HUES64 (cell line): ENCODE data around the gene GFM1.
A peak's percentile ranks its signal among the peaks of the same experiment; 100 is the strongest.

Experiments
- H3K27ac ChIP-seq: 2 replicates; pipeline ENCODE4 v1.7.0; 2013; ENCODE audit warnings: low read depth, low read length, inconsistent platforms
- H3K27me3 ChIP-seq: 2 replicates; pipeline ENCODE4 v1.6.1; 2013; ENCODE audit warnings: mild to moderate bottlenecking, low read length; ENCODE audit not compliant: insufficient read depth
- H3K36me3 ChIP-seq: 2 replicates; pipeline ENCODE4 v1.6.1; 2013; ENCODE audit warnings: mild to moderate bottlenecking, low read length; ENCODE audit not compliant: insufficient read depth
- H3K4me1 ChIP-seq: 2 replicates; pipeline ENCODE4 v1.6.1; 2013; ENCODE audit warnings: mild to moderate bottlenecking, low read length, moderate library complexity; ENCODE audit not compliant: insufficient read depth
- H3K4me3 ChIP-seq: 2 replicates; pipeline ENCODE4 v1.5.1; 2013; ENCODE audit warnings: mild to moderate bottlenecking, low read length, moderate library complexity
- H3K9ac ChIP-seq: 2 replicates; pipeline ENCODE4 v1.6.1; 2013; ENCODE audit warnings: mild to moderate bottlenecking, low read depth, low read length
- H3K9me3 ChIP-seq: 2 replicates; pipeline ENCODE4 v1.6.1; 2013; ENCODE audit warnings: low read depth, low read length; ENCODE audit not compliant: insufficient read depth
- WGBS: fragments of 150-250, 120-280 bp; methylation state at CpG from one replicate; pipeline ENCODE4 v1.1.7; 2013; ENCODE audit warnings: missing lambda C conversion rate; 5-methylcytosine and 5-hydroxymethylcytosine counted together

The GFM1 gene

DNA sequence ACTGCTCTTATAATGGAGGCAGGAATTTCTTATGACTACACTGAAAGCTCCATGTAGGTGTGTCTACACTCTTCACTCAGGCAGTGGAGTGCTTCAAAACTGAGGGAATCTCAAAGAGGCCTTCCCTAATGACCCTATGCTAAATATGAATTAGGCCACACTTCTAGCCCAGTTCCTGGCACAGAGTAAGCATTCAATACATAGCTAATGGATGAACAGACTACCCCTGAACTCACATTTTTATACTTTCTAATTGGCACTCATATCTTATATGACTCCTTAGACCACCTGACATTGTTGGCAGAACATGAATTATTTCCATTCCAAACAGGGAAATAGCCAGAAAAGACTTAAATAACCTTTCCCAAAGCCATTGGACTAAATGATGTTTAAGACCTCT lies 84.5 kb downstream of the GFM1 start:
- Histone ChIP-seq H3K4me1 (peaks cover 2% of the 10 kb centered on the region), H3K9me3 (no peaks in the 10 kb centered on the region), H3K9ac (no peak overlapping the region), H3K27me3 (peaks cover 26% of the 10 kb centered on the region), H3K4me3 (no peak overlapping the region), H3K36me3 (no peaks in the 10 kb centered on the region), H3K27ac (no peak overlapping the region)

DNA sequence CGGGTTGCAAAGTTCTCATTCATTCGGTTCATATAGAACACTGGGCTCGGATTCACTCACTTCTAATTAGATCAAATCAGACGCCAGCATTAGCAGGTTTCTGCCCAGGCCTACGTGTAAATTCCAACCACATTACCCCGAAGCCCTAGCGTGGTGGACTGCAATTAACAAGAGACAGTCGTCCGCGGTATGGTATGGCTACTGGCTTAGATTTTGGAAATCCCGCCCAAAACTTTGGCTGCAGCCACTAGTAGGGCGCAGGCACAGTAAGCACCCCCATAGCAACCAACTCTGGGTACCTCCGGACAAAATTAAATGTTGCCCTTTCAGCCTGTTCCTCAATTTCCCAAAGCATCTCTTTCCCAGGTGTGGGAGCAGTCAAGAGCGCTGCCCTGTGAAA lies 87.2 kb downstream of the GFM1 start:
- peaks cover 2% of the 10 kb centered on the region for H3K4me1 ChIP-seq
- no peaks in the 10 kb centered on the region for H3K36me3 ChIP-seq
- H3K27ac ChIP-seq = no peak overlapping the region
- H3K4me3 ChIP-seq = peak overlapping the region; percentile 66
- peaks cover 4% of the 10 kb centered on the region for H3K9me3 ChIP-seq
- H3K9ac ChIP-seq = peak overlapping the region; percentile 61
- WGBS = 83% methylated on average over 14 of the region's 14 CpGs
- H3K27me3 ChIP-seq = peaks cover 28% of the 10 kb centered on the region

- Histone ChIP-seq H3K27ac (no peak within 1 kb of the TSS), H3K4me3 (peak within 1 kb of the TSS; percentile 66), H3K27me3 (peaks cover 28% of the 10 kb centered on the region), H3K4me1 (peaks cover 2% of the 10 kb centered on the region), H3K9ac (peak within 1 kb of the TSS; percentile 61), H3K9me3 (peaks cover 4% of the 10 kb centered on the region), H3K36me3 (no peaks in the 10 kb centered on the region)
- WGBS = 2% methylated on average over 101 of the region's 101 CpGs
These were observed 87.9 kb downstream of the GFM1 start, which contains the start of gene RARRES1 for GRCh38 chr3:158731938-158732855. TSS of gene RARRES1 (minus strand) at chr3:158732457. CDS start at chr3:158732415, 42 bp downstream.

GRCh38 chr3:158732856-158733200 lies 88.5 kb downstream of the GFM1 start:
- 16% methylated on average over 15 of the region's 15 CpGs for WGBS

DNA sequence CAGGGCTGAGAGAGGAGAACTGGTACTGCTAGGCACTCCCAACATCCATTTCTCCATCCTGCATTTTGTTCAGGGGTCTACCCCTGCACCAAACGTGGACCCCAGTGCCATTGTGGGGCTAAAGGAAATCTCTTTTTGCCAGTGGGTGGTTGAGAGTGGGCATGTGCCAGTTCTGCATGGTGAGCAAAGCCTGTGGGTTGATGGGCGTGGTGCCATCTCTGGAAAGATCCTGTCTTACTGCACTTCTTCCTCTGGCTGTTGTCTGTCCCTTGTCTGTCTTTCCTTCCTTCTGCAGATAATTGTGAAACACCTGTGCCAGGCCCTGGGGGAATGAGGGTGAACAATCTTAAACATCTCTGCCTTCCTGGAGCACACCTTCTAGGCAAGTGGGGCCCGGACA lies 89.3 kb downstream of the GFM1 start:
- Histone ChIP-seq H3K9ac (no peak overlapping the region), H3K36me3 (no peaks in the 10 kb centered on the region), H3K4me1 (no peaks in the 10 kb centered on the region), H3K27ac (no peak overlapping the region), H3K9me3 (peaks cover 4% of the 10 kb centered on the region), H3K27me3 (peaks cover 28% of the 10 kb centered on the region), H3K4me3 (no peak overlapping the region)
- 95% methylated on average over 3 of the region's 3 CpGs for WGBS

More at GRCh38 chr3:158732856-158733200, 88.5 kb downstream of the GFM1 start:
- Histone ChIP-seq H3K27me3 (peaks cover 28% of the 10 kb centered on the region), H3K4me3 (peak overlapping the region; percentile 66), H3K27ac (no peak overlapping the region), H3K4me1 (no peaks in the 10 kb centered on the region), H3K9ac (peak overlapping the region; percentile 61), H3K9me3 (peaks cover 4% of the 10 kb centered on the region), H3K36me3 (no peaks in the 10 kb centered on the region)

- H3K4me1 ChIP-seq = no peaks in the 10 kb centered on the region
- WGBS = 82% methylated on average over 7 of the region's 7 CpGs
- H3K9me3 ChIP-seq = peaks cover 4% of the 10 kb centered on the region
- no peak overlapping the region for H3K27ac ChIP-seq
- peaks cover 28% of the 10 kb centered on the region for H3K27me3 ChIP-seq
- H3K36me3 ChIP-seq = no peaks in the 10 kb centered on the region
- no peak overlapping the region for H3K4me3 ChIP-seq
- no peak overlapping the region for H3K9ac ChIP-seq
These were observed 91.1 kb downstream of the GFM1 start for GRCh38 chr3:158735296-158736033.

DNA sequence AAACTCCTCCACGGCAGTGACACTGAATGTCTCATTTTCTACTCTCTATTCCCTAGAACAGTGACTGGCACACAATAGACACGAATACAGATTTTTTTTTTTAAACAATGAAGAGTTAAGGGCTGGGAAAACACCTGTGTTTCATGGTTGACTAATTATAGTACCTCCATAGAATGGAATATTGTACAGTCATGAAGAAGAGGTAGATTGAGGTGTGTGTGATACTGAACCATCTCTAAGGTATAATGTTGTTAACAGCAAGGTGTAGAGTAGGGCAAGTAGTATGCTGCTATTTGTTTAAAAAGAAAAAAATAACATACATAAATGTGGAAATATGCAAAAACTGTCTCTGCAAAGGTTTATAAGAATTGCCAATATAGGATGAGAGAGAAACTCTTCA lies 93.1 kb downstream of the GFM1 start:
- Histone ChIP-seq H3K4me1 (no peaks in the 10 kb centered on the region), H3K4me3 (no peak overlapping the region), H3K27me3 (peaks cover 12% of the 10 kb centered on the region), H3K27ac (no peak overlapping the region), H3K36me3 (no peaks in the 10 kb centered on the region), H3K9me3 (peaks cover 4% of the 10 kb centered on the region), H3K9ac (no peak overlapping the region)
- 100% methylated on average over 2 of the region's 2 CpGs for WGBS

DNA sequence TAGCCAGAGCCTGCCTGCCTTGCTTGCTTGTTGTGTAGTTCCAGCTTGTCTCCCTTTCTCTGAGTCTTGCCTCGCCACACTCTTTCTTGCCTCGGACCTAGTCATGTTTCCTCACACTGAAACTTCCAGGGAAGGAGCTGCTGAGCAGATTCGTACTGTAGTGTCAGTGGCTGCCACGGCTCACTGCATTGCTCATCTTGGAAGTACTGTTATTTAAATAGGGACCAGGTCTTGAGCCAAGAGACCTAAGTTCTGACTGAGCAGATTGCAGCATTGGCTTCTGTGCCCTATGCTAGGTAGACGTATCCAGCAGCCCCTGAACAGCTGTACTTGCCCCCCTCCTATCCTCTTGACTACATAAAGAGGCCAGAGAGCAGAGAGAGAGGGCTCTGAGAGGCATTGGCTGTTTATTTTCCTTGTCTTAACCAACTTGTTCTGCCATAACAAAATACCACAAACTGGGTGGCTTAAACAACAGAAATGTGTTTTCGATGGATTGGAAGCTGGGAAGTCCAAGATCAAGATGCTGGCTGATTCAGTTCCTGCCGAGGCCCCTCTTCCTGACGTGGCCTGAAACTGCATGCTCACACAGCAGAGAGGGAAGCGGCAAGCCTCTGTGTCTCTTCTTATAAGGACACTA lies 93.8 kb downstream of the GFM1 start:
- Histone ChIP-seq H3K4me3 (no peak overlapping the region), H3K9ac (no peak overlapping the region), H3K9me3 (peaks cover 4% of the 10 kb centered on the region), H3K4me1 (no peaks in the 10 kb centered on the region), H3K27me3 (peaks cover 5% of the 10 kb centered on the region), H3K36me3 (no peaks in the 10 kb centered on the region), H3K27ac (no peak overlapping the region)
- WGBS = 90% methylated on average over 8 of the region's 9 CpGs

GRCh38 chr3:158738653-158739052 lies 94.3 kb downstream of the GFM1 start:
- Histone ChIP-seq H3K4me3 (no peak overlapping the region), H3K9me3 (peaks cover 4% of the 10 kb centered on the region), H3K36me3 (no peaks in the 10 kb centered on the region), H3K9ac (no peak overlapping the region), H3K4me1 (no peaks in the 10 kb centered on the region), H3K27ac (no peak overlapping the region), H3K27me3 (peaks cover 3% of the 10 kb centered on the region; the same call in 1 of the 2 replicates)
- WGBS = 93% methylated on average over 6 of the region's 6 CpGs

DNA sequence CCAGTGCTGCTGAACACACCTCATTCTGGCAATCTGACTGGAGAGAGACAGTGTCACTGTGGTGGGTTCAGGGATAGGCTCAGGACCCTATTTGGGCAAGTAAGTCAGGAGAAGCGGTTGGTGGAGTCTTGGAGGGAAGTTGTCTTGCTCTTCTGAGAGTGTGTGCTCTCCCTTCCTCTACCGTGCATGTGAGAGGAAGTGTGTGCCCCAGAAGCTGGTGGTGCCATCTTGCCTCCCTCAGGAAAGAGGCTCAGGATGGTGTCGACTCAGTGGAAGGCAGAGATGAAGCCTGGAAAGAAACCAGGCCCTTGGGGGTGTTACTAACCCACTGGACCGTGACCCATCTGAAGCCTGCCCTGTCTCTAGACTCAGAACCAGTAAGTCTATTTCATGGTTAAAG lies 94.8 kb downstream of the GFM1 start:
- Histone ChIP-seq H3K9me3 (peaks cover 4% of the 10 kb centered on the region), H3K27ac (no peak overlapping the region), H3K4me3 (no peak overlapping the region), H3K27me3 (no peaks in the 10 kb centered on the region), H3K9ac (no peak overlapping the region), H3K4me1 (no peaks in the 10 kb centered on the region), H3K36me3 (no peaks in the 10 kb centered on the region)
- 90% methylated on average over 4 of the region's 4 CpGs for WGBS

DNA sequence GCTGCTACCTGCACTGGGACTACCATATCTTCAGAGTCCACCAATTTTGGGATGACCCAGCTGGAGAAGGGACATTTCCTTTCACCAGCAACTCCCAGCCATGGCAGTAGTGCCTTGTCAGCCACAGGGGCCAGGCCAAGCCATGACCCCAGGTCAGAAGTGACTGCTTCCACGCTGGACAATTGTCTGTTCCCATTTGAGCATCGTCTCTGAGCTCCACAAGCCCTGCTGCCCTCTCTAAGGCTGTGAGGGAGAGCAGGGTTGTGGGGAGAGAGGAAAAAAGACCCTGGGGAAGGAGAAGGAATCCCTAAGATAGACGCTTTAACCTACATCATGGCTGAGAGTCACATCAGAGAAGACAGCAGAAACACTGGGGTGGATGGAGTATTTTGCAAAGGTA lies 95.3 kb downstream of the GFM1 start:
- no peak overlapping the region for H3K27ac ChIP-seq
- no peaks in the 10 kb centered on the region for H3K27me3 ChIP-seq
- no peak overlapping the region for H3K9ac ChIP-seq
- 91% methylated on average over 3 of the region's 3 CpGs for WGBS
- H3K4me1 ChIP-seq = no peaks in the 10 kb centered on the region
- no peaks in the 10 kb centered on the region for H3K36me3 ChIP-seq
- H3K4me3 ChIP-seq = no peak overlapping the region
- H3K9me3 ChIP-seq = peaks cover 4% of the 10 kb centered on the region
